Hematopoietic multipotent progenitor cell treated with erythropoietin and hydrocortisone succinate and interleukin-3 and kit ligand, for 15 days (in vitro differentiated cells): Measurements from ENCODE around the gene ZFAND3.
"Not testable (repeated sequence)": the region's sequence is repeated elsewhere in the genome, so short reads cannot be mapped to it uniquely, and the experiment has no call there.

Source experiments
- DNase-seq: peaks from one replicate; pipeline ENCODE4 v3.0.0-alpha.2; 2015; ENCODE audit warnings: low spot score

Gene ZFAND3

GRCh38 chr6:38049861-38050397, 230.4 kb downstream of the ZFAND3 start:
- DNase-seq = not testable (repeated sequence)

GRCh38 chr6:38051819-38052434, 232.4 kb downstream of the ZFAND3 start:
- no peak for DNase-seq

- no peak for DNase-seq
Observed at GRCh38 chr6:38054527-38055202, 235.1 kb downstream of the ZFAND3 start.

- no peak for DNase-seq
Observed at GRCh38 chr6:38055203-38055589, 235.7 kb downstream of the ZFAND3 start.

GRCh38 chr6:38056361-38056760, 236.8 kb downstream of the ZFAND3 start:
- no peak for DNase-seq

GRCh38 chr6:38057994-38058393, 238.5 kb downstream of the ZFAND3 start:
- DNase-seq = no peak

- DNase-seq = no peak
Observed at GRCh38 chr6:38062066-38062465, 242.5 kb downstream of the ZFAND3 start.

- no peak for DNase-seq
Observed at GRCh38 chr6:38063973-38064372, 244.4 kb downstream of the ZFAND3 start.

GRCh38 chr6:38064431-38064830, 244.9 kb downstream of the ZFAND3 start:
- DNase-seq = no peak

- no peak for DNase-seq
Observed at GRCh38 chr6:38065734-38066305, 246.3 kb downstream of the ZFAND3 start.

- DNase-seq = no peak
Observed at GRCh38 chr6:38067263-38067980, 247.9 kb downstream of the ZFAND3 start.

- no peak for DNase-seq
Observed at GRCh38 chr6:38068854-38069590, 249.5 kb downstream of the ZFAND3 start.

- DNase-seq = no peak
Observed at GRCh38 chr6:38077488-38078030, 258.0 kb downstream of the ZFAND3 start.

- no peak for DNase-seq
Observed at GRCh38 chr6:38078671-38079070, 259.1 kb downstream of the ZFAND3 start.

- no peak for DNase-seq
Observed at GRCh38 chr6:38079107-38079506, 259.6 kb downstream of the ZFAND3 start.

- DNase-seq = no peak
Observed at GRCh38 chr6:38079537-38079936, 260.0 kb downstream of the ZFAND3 start.

GRCh38 chr6:38080360-38080759, 260.8 kb downstream of the ZFAND3 start:
- no peak for DNase-seq

GRCh38 chr6:38080889-38081288, 261.4 kb downstream of the ZFAND3 start:
- DNase-seq = no peak

- DNase-seq = no peak
Observed at GRCh38 chr6:38085031-38085430, 265.5 kb downstream of the ZFAND3 start.

- DNase-seq = no peak
Observed at GRCh38 chr6:38086346-38086745, 266.8 kb downstream of the ZFAND3 start.

GRCh38 chr6:38088010-38088409, 268.5 kb downstream of the ZFAND3 start:
- no peak for DNase-seq

- DNase-seq = no peak
Observed at GRCh38 chr6:38088829-38089228, 269.3 kb downstream of the ZFAND3 start.
